ENCODE measurements around the gene ARSA. TPM values are rescaled to one million over a fixed set of nuclear protein-coding genes. Genes with fewer than 3 reads are reported as not detected.

Gene ARSA
- total RNA-seq, 4 donors from 2014 or later = 8.8 to 17.8 (median 10.2) TPM

- Histone ChIP-seq H3K4me3 (no peak overlapping the region), H3K4me1 (no peaks in the 10 kb centered on the region), H3K36me3 (no peaks in the 10 kb centered on the region), H3K9me3 (no peaks in the 10 kb centered on the region), H3K27ac (no peak overlapping the region), H3K27me3 (peaks cover 12 to 25% (median 24%) of the 10 kb centered on the region in 3 donors)
- in situ Hi-C loops (cut with MboI; ENCODE audit: low sequenced_read_pairs in 4 of 4) = no loop called here
- no peak for ATAC-seq
- DNase-seq = no peak
- TF ChIP-seq CTCF (IDR thresholded peaks at IDR 0.05 in 4 of 5, conservative IDR thresholded peaks at IDR 0.05 in 1 of 5) (no peak), POLR2A (IDR thresholded peaks at IDR 0.05) (no peak)
- intact Hi-C loops (cut with DNase I; ENCODE audit: low total_unique reads) = no loop called here
These were observed 30.9 kb downstream of the ARSA start for GRCh38 chr22:50597097-50597496.

- no peaks in the 10 kb centered on the region for H3K36me3 ChIP-seq
- DNase-seq (no peak), ATAC-seq (no peak)
- H3K27me3 ChIP-seq = peaks cover 7 to 15% (median 11%) of the 10 kb centered on the region in 3 donors
- TF ChIP-seq CTCF (IDR thresholded peaks at IDR 0.05 in 4 of 5, conservative IDR thresholded peaks at IDR 0.05 in 1 of 5) (no peak), POLR2A (IDR thresholded peaks at IDR 0.05) (no peak)
- no peak overlapping the region for H3K27ac ChIP-seq
- no peak overlapping the region for H3K4me3 ChIP-seq
- in situ Hi-C loops (cut with MboI; ENCODE audit: low sequenced_read_pairs in 4 of 4) = no loop called here
- intact Hi-C loops (cut with DNase I; ENCODE audit: low total_unique reads) = no loop called here
- H3K9me3 ChIP-seq = no peaks in the 10 kb centered on the region
- H3K4me1 ChIP-seq = no peaks in the 10 kb centered on the region
These were observed 32.8 kb downstream of the ARSA start for GRCh38 chr22:50595189-50595588.

DNA sequence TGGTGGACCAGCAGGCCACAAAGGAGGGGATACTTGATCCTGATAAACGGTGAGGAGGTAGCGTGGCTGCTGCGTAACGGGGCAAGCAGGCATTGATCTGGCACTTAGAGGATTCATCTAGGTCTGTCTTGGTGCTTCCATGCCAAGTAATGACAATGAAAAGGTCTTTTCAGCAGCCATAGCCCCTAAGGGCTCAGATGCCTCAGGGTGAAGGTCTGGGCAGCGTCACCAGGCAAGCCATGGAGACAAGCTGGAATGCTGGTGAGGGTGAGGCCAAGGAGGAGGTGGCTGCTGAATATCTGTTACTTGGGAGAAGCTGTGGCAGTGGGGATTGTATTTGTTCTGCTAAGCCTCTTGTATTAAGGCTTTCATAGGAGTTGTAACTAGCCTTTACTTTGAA is 40.5 kb downstream of the ARSA start:
- Histone ChIP-seq H3K36me3 (no peaks in the 10 kb centered on the region), H3K27ac (no peak overlapping the region), H3K27me3 (no peaks in the 10 kb centered on the region), H3K4me3 (no peak overlapping the region), H3K9me3 (no peaks in the 10 kb centered on the region), H3K4me1 (peaks cover 6 to 10% of the 10 kb centered on the region in 2 donors)
- TF ChIP-seq CTCF (IDR thresholded peaks at IDR 0.05 in 4 of 5, conservative IDR thresholded peaks at IDR 0.05 in 1 of 5) (no peak), POLR2A (IDR thresholded peaks at IDR 0.05) (no peak)
- intact Hi-C loops (cut with DNase I; ENCODE audit: low total_unique reads) (no loop called here), in situ Hi-C loops (cut with MboI; ENCODE audit: low sequenced_read_pairs in 4 of 4) (no loop called here)
- ATAC-seq (no peak), DNase-seq (no peak)

DNA sequence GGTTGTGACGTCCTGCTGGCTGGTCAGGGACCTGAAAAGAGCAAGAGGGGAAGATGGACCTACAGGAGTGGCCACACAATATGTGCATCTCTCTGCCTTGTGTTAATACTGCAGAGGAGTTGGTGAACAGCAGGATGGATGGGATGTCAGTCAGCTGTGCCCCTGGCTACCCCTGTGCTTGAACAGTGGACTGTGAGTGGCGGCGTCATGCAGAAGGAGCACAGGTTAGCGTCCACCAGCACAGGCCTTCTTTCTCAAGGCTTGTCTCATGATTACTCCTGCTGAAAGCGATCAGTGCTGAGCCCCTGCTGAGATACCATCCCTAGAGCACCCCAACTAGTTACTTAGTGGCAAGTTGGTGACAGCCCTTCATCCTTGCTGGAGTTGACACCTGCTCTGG is 41.5 kb downstream of the ARSA start:
- no peak for TF ChIP-seq POLR2A (IDR thresholded peaks at IDR 0.05)
- no peak for TF ChIP-seq CTCF (IDR thresholded peaks at IDR 0.05 in 4 of 5, conservative IDR thresholded peaks at IDR 0.05 in 1 of 5)
- ATAC-seq (no peak), DNase-seq (no peak)
- no peaks in the 10 kb centered on the region for H3K9me3 ChIP-seq
- H3K4me3 ChIP-seq = no peak overlapping the region
- peaks cover 10 to 16% of the 10 kb centered on the region in 2 donors for H3K4me1 ChIP-seq
- no peaks in the 10 kb centered on the region for H3K27me3 ChIP-seq
- H3K27ac ChIP-seq = no peak overlapping the region
- no peaks in the 10 kb centered on the region for H3K36me3 ChIP-seq
- in situ Hi-C loops (cut with MboI; ENCODE audit: low sequenced_read_pairs in 4 of 4) (no loop called here), intact Hi-C loops (cut with DNase I; ENCODE audit: low total_unique reads) (no loop called here)

DNA sequence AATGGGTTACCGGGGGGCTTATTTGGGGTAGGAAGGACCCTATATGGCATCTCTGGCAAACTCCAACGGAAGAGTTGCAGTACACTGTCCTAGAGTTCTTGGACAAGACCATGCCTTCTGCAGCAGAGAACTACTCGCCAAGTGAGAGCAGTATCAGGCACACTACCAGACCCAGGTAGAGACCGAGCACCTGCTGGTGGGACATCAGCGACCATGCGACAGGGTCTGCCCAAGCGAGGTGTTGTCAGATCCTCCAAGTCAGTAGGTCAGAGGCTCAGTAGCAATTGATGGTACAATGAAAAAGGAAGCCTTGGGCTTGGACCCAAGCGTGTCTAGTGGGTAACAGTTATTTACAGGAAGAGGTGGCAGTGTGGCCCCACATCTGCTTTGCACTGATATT is 42.2 kb downstream of the ARSA start:
- H3K9me3 ChIP-seq = no peaks in the 10 kb centered on the region
- no peak overlapping the region for H3K27ac ChIP-seq
- in situ Hi-C loops (cut with MboI; ENCODE audit: low sequenced_read_pairs in 4 of 4) = no loop called here
- TF ChIP-seq POLR2A (IDR thresholded peaks at IDR 0.05) = no peak
- TF ChIP-seq CTCF (IDR thresholded peaks at IDR 0.05 in 4 of 5, conservative IDR thresholded peaks at IDR 0.05 in 1 of 5) = no peak
- ATAC-seq (no peak), DNase-seq (no peak)
- no peaks in the 10 kb centered on the region for H3K36me3 ChIP-seq
- H3K4me1 ChIP-seq = peaks cover 16 to 23% of the 10 kb centered on the region in 2 donors
- H3K4me3 ChIP-seq = no peak overlapping the region
- intact Hi-C loops (cut with DNase I; ENCODE audit: low total_unique reads) = no loop called here
- no peaks in the 10 kb centered on the region for H3K27me3 ChIP-seq
